Inflammatory macrophage treated with lipopolysaccharide for 1 hour (primary cell): ENCODE data around the gene NR1H3.

Experiments used
- DNase-seq, 2 donors: peaks; one replicate each; pipeline ENCODE4 v3.0.0-alpha.2; 2020 to 2022

NR1H3 gene

GRCh38 chr11:47244448-47245350 lies 13.1 kb upstream of the NR1H3 start:
- DNase-seq, result peak; percentile 94 to 96

DNA sequence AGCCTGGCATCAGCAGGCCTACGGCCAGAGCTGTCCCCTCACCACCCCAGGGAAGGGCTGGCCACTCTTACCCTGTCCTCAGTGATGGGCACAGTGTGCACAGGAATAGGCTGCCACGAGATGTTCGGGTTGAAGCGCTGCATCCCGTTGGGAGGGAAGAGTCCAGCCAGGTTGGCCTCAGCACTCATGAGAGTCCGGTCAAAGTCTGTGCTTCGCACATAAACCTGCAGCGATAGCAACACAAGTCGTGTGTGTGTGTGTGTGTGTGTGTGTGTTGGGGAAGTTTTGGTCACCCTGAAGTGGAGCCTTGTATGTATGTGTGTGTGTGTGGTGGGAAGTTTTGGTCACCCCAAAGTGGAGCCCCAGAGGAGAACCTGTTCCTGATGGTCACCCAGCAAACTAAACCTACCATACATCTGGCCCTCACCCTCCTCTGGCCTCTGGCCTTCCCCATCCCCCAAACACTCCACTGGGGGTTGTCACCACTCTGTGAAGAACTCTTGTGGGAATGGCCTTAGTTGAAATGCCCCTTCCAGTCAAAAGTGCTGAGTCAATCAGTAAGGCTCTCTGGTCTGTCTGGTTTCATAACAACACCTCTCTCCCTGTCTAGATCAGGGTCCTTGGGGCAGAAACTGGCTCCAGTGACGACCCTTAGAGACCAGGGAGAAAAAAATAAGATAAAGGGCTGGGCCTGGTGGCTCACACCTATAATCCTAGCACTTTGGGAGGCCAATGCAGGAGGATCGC lies 12.0 kb upstream of the NR1H3 start:
- DNase-seq, result no peak

DNA sequence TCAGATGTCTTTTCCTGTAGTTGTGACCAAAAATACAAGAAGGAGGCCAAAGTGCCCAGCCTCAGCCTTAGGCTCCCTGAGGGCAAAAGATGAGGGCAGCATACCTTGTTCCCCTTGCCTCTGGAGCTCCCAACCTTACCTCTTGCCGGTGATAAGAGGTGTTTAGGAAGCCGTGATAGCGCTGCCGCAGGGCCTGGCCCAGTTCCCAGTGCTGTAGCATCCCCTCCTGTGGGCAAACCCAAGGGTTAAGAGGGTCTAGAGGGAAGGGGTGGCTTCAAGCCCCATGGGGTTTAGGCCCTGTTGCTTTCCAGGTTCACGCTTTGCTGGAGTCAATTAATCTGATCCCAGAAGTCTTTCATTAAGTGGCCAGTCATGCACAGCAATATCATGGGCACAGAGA lies 10.3 kb upstream of the NR1H3 start:
- DNase-seq, result no peak

DNA sequence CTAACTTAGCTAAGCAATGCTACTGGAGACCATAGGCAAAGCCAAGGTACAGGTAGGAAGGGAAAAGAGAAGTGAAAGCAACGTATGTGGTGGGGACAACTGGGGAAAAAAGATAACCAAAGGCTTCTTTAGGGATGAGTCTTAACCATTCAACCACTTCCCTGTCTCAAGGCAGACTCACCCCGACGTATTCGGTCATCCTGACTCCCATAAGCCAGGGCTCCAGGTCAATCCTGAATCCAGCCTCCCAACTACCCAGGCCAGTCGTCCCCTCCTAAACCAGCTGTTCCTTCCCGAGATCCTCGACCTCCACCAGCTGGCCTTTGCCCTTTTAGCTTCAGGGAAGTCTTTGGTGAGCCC lies 9.5 kb upstream of the NR1H3 start:
- no peak for DNase-seq

- DNase-seq, result peak; percentile 83 to 88
These were observed 9.0 kb upstream of the NR1H3 start, which contains the start of gene ACP2 for GRCh38 chr11:47248664-47249377. TSS of gene ACP2 (minus strand) at chr11:47248814. CDS start at chr11:47248789, 25 bp downstream.

DNA sequence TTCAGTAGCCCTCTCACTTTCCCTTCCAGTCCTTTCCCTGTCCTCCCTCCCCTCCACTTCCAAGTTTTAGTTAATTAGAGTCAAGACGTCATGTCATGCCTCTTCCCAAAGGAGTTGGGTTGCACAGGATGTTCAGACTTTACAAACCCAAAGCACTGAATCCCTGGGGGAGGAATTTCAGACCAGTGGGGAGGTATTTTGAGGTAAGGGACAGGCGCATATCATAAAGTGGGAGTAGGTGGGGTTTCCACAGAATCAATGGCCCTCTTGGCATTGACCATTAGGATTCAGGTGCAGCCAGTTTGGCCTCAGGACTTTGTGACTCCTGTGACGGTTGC lies 8.4 kb upstream of the NR1H3 start:
- no peak for DNase-seq

DNA sequence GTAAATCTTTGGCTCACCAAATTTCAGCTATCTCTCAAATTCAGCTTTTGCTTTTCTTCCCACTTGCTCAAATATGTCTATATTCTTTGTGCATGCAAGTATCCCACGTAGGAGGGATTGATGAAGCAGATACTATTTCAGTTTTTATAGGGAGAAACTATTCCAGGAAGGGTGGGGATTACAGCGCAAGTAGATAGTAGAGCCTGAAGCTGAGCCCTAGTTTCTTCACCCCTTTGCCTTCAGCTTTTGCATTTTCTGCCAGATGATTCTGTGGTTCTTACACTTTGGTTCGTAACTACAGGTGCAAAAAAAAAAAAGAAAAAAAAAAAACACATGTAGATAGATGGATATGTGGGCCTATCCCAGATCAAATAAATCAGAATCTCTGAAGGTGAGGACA lies 6.0 kb upstream of the NR1H3 start:
- no peak for DNase-seq

GRCh38 chr11:47253660-47254059 lies 4.1 kb upstream of the NR1H3 start:
- no peak for DNase-seq

DNA sequence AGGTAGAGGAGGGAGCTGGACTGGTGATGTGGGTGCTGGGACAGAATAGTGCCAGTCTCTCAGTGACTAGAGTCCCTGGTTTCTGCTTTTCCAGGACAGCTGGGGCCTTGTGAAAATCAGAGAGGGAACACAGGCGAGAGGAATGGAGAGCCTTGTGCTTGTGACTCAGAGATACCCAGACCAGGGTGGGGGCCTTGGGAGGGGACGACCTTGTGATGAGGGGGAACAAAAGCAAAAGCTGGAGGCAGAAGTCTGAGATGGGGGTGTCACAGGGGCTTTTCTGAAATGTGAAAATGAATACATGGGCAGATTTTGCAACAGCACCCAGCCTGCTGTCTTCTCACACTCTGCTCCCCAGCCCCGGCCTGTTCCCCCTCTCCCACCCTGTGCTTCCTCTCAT lies 3.4 kb upstream of the NR1H3 start:
- peak; percentile 80 to 98 for DNase-seq

GRCh38 chr11:47256374-47256773 lies 1.4 kb upstream of the NR1H3 start:
- no peak for DNase-seq

DNA sequence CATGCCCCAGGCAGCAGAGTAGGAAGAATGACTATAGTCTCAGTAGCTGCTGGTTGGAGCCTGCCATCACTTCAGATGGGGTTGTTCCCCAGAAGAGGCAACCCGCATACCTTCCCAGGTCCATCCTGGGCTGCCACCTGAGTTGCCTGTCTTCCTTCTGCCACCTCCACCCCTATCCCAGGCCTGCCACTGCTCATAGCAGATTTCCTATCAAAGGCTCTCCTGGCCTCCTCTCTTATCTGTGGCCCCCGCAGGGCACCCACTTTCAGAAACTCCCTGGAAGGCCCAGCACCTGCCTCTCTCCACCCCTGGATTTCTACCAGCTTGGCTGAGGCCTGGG lies 649 bp upstream of the NR1H3 start:
- DNase-seq, result no peak

GRCh38 chr11:47258317-47258902 lies 614 bp downstream of the NR1H3 start:
- no peak for DNase-seq

- peak in 1 of 2 donors; percentile 67 for DNase-seq
These were observed 1.6 kb downstream of the NR1H3 start for GRCh38 chr11:47259232-47259977.

- no peak for DNase-seq
These were observed 2.6 kb downstream of the NR1H3 start for GRCh38 chr11:47260366-47260765.

GRCh38 chr11:47261291-47261800 lies 3.5 kb downstream of the NR1H3 start:
- DNase-seq, result no peak

DNA sequence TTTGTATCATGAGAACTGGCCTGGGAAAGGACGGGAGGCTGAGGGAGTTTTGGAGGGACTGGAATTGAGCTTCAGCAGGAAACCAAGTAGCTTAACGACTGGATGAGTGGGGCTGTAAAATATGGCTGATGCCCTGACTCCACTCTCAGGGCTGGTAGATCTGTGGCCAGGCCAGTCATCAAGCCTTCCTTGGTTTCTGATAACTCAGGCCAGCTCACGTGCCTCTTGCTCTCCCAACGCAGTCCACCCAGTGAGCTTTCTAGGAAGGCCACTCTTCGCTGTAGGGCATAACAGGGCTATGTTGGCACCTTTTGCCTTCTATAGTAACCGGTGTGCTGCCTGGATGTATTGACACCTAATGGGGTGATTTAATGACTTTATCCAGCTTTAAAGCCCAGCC lies 6.3 kb downstream of the NR1H3 start:
- no peak for DNase-seq

DNA sequence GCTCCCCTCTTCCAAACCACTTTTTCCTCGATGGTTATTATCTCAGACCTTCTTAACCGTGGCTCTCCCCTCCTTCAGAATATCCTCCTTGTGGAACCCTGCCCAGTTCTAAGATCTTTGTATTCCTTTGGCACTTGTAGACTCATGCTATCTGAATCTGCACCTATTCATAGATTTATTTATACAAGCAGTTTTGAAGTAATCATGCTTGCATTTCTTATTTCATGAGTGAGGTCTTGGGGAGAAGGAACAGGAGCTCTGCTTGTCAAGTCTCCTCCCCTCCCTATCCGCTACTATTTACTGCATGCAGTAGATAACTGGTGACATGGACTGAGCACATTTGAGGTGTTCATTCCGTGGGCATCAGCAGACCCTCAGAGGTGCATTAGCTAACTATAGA lies 6.7 kb downstream of the NR1H3 start:
- DNase-seq, result no peak

GRCh38 chr11:47267876-47268275 lies 10.1 kb downstream of the NR1H3 start:
- DNase-seq, result no peak

DNA sequence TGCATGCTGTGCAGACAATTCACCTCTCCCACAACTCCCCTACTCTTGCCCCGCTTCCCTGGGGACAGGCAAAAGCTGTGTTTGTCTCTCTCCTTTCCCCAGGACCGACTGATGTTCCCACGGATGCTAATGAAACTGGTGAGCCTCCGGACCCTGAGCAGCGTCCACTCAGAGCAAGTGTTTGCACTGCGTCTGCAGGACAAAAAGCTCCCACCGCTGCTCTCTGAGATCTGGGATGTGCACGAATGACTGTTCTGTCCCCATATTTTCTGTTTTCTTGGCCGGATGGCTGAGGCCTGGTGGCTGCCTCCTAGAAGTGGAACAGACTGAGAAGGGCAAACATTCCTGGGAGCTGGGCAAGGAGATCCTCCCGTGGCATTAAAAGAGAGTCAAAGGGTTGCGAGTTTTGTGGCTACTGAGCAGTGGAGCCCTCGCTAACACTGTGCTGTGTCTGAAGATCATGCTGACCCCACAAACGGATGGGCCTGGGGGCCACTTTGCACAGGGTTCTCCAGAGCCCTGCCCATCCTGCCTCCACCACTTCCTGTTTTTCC lies 10.7 kb downstream of the NR1H3 start:
- no peak for DNase-seq

GRCh38 chr11:47269002-47269828 lies 11.4 kb downstream of the NR1H3 start:
- DNase-seq, result peak; percentile 74 to 79

DNA sequence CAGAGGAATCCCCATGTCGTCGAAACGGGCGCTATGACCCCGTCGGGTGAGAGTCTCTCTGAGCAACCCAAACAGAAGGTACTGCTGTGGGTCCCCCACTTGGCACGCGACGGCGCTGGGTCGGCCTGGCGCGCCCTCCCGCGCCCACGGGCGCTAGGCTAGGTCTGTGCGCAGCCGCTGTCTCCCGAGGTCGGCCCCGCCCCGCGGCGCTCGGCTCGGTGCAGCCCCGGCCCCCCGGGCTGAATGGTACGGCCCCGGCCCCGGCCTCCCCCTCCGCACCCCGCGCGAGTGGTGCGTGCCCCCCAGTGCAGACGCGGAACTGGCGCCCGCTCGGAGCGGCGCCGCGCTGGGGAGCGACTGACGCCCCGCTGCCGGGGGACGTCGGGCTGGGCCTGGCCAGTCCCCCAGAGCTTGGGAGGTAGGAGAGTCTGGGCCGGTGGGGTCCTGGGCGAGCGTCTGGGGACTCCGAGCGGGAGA lies 12.1 kb downstream of the NR1H3 start, which contains the start of gene MADD:
MADD (plus strand) TSS at position 305 of the 477 bp plus-strand sequence.
- peak; percentile 64 to 79 for DNase-seq
